NCI-H2227 (cell line): ENCODE data around the gene RGS3.
"Not testable (repeated sequence)": the region's sequence is repeated elsewhere in the genome, so short reads cannot be mapped to it uniquely, and the experiment has no call there.

Source experiments
- DNase-seq: peaks from one replicate; lab custom pipeline; 2025; ENCODE audit not compliant: unreplicated experiment; lab: John Stamatoyannopoulos, UW

Gene RGS3

DNA sequence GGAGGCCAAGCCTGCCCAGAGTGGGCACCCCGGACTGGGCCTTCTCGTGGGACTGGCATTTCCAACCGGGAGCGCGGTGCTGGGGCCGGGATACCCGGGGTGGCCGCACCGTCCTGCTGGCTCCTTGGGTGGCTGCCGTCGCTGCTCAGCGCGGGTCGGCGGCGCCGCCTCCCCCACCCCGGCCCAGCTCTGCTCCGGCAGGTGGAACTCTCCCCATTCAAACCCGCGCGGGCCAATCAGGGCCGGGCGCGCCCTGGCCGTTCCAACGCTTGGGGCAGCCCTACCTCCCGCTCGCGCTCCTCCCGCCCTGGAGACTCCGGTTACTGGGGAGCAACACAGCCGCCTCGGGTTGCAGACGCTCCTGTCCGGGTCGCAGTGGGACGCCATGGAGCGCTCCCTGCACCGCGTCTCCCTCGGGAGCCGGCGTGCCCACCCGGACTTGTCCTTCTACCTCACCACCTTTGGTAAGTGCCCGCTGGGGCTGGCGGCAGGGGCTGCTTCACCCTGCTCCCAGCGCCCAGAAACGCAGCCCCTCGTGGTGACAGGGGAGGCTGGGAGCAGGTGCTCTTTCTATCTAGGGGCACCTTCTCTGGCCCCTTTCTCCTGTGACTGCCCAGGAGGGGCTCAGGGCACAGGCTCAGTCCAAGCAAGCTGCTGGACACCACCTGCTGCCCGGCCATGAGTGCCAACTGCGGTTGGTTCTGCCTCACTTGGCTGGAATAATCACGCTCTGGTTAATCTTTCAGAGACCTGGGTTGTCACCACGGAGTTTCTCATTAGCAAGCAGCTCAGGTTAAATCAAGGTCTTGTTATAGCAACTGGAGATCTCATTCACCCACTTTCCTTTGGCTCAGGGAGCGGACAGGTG is at the start of gene RGS3:
TSS of gene RGS3 (plus strand) at position 310 of the 868 bp plus-strand sequence. CDS start at position 386, 76 bp downstream.
- DNase-seq, result peak; percentile 79

DNA sequence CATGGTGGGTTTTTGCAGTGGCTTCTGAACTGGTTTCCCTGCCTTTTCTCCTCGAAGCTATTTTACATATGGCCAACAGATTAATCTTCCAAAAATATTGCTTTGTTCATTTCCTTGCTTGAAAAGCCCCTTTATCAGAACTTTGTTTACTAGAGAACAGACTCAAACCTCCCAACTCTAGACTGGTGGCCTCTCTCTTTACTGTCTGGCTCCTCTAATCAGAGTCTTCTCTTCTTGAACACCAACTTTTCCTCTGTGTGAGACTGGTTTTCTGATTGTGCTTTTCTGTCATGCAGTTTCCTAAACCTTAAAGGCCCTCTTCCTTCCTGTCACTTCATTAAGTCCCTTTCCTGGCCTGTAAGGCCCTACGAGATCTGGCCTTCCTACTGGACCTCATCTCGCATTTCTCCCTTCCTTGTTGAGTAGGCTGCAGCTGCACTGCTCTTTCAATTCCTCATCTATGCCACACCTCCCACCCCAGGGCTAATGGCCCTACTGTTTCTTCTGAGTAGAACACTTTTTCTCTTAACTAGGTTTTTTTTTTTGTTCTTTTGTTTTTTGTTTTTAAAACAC is 47.3 kb upstream of the RGS3 start:
- DNase-seq, result no peak

DNA sequence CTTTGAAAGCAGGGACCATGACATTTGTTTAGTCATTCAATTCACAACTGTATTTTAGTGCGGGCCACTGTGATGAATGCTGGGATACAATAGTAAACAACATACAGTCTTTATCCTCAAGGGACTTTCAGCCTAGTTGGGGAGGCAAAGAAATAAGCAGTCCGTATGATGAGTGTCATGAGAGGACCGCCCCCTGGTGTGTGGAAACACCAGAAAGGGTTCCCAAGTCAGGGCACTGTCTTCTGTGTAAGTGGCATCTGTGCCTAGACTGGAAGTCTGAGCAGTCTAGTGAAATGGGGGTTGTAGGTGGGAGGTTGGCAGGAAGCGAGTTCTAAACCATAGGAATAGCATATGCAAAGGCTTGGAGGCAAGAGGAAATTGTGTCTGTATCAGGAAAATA is 46.2 kb upstream of the RGS3 start:
- DNase-seq, result no peak

DNA sequence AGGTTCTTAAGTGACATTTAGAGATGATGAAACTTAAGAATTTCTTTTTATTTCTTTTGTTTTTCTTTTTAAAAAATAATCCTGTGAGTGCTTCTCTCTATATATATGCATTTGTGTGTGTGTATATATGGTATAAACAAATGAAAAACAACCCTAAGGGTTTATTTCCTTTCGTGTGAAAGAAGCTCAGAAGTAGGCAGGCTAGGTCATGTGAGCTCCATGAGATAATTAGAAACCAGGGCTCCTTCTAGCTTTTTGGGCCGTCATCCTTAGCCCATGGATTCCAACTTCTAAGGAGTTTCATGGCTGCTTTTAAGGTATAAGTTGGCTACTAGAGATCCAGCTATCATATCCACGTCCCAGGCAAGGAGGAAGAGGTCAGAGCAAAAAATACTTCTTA is 41.8 kb upstream of the RGS3 start:
- DNase-seq, result no peak

DNA sequence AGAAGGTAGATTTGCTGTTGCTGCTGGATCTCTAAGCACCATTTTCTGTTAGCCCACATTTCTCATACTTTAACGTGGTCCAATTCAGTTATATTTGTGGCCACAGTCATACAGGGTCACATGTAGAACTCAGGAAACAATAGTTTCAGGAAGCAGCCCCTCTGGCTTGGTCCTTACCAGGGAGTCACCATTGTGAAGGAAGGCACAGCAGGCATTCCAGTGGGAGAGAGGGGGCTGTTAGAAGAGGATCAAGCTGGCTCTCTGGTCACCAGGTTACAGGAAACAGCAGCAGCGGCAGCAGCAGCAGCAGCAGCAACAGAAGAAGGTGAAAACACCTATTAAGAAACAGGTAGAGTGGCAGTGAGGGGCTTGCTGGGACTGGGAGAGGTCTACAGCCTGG is 38.5 kb upstream of the RGS3 start:
- no peak for DNase-seq

DNA sequence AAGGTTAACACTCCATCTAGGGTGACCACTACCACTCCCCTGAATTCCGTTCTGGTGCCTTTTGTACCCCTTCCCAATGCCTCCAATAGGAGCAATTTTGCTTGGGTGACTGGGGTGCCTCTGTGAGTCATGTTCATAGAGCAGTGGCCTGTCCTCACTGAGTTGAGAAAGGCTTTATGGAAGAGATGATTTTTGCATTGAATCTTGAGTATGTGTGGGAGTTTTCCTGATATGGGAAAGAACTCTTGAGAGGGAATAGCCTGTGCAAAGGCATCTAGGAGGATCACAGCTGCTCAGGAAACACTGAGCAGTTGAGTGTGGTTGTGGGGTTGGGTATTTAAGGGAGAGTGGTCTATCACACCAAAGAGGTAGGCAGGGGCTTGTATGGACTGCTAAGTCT is 36.8 kb upstream of the RGS3 start:
- no peak for DNase-seq

DNA sequence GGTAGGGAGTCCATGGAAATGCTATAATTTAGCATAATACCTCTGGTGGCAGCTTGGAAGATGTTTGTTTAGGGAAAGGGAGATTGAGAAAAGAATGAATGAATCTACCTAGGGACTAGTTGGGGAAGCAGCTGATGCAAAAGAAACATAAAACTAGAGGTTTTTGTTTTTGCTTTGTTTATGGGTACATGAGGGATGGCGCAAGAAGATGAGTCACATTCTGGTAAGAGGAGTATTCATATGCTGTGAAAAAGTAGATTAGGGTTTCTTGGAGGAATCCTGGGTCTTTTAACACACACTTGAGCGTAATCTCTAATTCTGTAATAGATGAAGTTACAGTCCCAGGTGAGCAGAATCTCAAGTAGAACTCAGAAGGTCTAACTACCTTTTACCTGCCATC is 35.9 kb upstream of the RGS3 start:
- DNase-seq, result no peak

DNA sequence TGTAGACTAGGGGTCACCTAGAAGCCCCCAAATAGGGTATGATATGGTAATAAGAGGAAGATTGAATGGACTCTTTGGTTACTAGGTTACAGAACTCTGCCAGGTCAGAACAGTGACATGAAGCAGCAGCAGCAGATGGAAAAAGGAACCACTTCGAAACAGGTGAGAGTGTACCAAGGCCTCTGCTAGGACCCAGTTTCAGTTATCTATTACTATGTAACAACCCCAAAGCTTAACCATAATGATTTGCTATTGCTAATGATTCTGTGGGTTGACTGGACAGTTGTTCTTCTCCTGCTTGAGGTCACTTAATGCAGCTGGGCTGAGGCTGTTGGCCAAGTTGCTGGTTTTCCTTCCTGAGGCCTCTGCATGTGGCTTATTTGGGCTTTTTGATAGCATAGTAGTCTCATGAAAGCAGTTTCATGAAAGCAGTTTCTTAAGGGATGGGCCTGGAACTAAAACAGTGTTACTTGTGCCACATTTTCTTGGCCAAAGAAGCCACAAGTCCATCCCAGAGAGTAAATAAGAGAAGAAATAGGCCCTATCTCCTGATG is 35.4 kb upstream of the RGS3 start:
- no peak for DNase-seq

DNA sequence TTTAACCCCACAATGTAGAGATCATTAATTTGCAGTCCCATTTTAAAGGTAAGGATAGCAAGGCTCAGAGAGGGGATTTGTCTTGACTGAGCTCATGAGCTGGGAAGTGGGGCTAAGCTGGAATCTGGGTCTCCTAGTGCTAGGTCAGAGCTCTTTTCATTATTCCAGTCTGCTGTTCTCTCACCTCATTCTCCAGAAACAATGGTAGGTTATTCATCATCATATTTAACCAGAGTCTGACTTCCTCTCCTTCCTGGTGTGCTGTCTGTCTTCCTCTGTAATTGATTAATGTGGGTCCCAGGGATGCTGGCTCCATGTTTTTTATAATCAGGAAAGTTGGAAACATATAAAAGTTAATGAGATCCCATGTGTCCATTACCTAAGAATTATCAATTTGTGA is 32.3 kb upstream of the RGS3 start:
- DNase-seq, result no peak

DNA sequence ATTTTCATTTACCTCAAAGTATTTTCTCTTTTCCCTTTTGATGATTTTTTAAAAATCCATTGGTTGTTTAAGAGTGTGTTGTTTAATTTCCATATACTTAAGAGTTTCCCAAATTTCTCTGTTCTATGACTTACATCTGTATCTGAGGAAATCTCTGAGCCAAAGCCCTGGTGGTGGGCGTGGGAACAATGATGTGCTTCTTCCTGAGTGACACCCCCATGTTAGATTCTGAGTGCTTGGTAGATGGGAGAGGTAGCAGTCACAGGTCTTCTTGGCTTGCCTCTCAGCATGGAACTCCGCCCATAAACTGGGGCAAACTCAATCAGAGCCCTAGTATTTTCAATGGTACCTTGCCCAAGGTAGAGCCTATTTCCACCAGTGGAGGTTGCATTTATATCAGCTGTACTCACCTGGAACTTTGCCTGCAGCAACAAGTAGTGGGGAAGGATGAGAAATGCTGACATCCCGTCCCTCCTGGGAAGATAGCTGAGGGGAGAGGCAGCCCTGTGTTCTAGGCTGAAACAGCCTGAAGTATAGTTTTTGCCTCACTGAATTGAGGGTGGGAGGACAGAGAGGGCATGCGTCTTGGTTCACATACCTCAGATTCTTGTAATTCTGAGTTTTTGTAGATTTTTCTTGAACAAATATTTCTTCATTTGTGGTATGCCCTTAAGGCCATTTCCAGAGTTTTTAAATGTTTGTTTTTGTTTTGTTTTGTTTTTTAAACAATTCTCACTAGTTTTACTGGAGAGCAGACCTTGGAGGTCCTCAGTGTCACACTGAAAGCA is 26.6 kb upstream of the RGS3 start:
- DNase-seq, result no peak

DNA sequence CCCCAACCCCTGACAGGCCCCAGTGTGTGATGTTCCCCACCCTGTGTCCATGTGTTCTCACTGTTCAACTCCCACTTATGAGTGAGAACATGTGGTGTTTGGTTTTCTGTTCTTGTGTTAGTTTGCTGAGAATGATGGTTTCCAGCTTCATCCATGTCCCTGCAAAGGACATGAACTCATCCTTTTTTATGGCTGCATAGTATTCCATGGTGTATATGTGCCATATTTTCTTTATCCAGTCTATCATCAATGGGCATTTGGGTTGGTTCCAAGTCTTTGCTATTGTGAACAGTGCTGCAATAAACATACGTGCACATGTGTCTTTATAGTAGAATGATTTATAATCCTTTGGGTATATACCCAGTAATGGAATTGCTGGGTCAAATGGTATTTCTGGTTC is 25.8 kb upstream of the RGS3 start:
- DNase-seq, result not testable (repeated sequence)

DNA sequence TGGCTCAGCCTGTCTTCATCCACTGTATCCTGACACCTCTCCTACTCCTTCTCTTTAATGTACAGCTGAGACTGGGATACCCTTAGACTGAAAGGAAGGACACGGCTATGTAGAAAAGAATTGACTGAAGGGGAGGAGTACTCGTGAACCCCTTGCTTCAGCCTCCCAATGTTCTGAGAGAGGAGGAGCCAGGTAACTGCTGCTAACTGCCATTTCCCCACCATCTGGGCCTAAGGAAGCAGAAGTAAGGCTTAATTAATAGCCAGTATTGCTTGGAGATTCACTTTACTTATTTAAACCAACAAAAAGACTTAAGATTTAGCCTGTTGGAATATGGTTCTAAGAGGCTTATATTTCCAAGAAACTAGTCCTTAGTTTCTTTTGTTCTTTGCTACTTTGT is 18.8 kb upstream of the RGS3 start:
- no peak for DNase-seq

DNA sequence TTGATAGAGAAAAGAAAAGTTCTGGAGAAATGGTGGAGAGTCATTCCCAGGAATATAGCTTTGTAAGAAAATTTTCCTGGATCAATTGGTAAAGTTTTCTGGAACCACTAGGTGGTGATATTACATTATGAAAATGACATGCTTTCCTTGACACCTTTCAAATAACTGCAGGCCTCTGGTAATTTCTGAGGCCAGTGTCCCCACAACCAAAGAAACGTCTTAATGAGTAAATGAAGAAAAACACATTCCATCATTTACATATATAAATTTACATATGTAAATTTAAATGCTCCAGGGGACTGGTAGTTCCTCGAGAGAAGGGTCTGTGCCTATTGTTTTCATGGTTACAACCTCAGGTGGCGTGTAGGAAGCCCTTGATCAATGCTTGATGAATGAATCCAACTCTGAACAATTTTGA is 17.2 kb upstream of the RGS3 start:
- DNase-seq, result peak; percentile 49

DNA sequence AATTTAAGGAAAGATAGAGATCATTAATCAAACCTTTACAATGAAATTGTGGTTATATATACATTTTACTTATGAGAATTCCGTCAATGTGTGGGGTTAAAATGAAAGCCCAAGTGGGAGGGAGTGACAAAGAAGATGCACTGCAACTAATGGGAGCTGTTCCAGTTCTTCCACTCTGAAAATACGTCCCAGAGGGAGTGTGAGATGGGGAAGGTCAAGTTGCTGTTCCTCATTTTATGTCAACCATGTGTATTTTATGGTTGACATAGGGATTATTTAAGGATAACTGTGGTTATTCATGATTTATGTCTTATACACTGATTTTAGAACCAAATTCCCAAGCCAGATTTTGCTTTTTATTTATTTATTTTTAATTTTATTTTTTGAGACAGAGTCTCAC is 14.2 kb upstream of the RGS3 start:
- DNase-seq, result no peak

DNA sequence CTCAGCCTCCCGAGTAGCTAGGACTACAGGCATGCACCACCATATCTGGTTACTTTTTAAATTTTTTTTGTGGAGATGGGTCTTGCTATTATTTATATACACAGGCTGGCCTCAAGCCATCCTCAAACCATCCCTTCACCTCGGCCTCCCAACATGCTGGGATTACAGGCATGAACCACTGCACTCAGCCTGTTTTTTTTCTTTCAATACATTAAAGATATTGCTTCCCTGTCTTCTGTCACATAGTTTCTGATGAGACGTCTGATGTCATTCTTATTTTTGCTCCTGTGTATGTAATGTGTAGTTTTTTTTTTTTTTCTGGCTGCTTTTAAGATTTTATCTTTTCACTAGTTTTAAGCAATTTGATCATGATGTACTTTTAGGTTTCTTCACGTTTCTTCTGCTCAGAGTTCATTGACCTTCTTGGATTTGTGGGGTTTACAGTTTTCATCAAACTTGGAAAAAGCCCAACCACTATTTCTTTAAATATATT is 11.4 kb upstream of the RGS3 start:
- DNase-seq, result no peak

DNA sequence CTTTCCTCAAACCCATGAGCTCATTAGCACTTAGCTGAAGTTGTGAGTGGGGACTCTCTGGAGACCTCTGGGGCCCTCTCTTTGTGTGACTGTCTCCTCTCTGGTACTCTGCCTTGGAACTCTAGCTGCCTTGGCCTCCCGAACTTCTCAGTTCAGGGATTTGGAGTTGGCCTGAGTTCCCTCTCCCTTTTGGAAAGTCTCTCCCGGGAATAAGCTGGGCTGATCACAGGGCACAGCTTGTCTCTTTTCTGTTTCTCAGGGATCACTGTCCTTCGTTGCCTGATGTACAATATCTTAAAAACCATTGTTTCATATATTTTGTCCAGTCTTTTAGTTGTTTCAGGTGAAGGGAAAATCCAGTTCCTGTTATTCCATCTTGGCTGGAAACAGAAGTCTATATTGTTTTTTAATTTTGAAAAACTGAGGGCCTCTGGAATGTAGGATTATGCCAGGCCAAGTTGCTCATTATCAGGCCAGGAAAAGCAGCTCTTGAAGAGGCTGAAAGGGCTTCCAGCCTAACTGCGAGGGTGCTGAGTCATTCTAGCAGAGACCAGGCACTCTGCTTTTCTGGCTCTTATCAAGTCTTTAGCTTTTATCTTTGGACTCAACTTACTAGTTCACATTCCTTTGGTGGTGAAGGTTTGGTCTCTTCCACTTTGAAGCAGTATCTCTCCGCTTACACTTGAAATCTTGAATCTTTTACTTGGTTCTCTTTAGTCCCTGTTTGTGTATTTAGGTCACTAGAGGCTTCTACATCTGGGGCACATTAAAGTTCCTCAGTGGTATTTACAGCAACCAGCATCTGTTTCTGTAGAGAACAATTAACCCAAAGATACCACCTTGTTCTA is 8.4 kb upstream of the RGS3 start:
- DNase-seq, result no peak

DNA sequence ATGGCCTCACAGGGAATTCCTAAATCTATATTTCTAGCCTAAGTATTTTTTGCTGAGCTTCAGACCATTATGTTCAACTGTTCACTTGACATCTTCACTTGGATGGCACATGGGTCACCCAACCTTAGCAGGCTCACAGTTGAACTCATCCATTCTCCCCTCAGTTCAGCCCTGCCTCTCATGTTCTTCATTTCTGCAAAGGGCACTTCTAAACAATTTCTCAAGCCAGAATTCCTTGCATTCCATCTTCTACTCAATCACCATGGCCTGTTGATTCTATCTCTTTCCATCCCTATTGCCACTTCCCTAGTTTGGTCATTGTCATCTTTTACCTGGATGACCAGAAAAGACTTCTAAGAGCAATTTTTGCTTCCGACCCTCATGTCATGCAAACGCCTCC is 7.3 kb upstream of the RGS3 start:
- no peak for DNase-seq

DNA sequence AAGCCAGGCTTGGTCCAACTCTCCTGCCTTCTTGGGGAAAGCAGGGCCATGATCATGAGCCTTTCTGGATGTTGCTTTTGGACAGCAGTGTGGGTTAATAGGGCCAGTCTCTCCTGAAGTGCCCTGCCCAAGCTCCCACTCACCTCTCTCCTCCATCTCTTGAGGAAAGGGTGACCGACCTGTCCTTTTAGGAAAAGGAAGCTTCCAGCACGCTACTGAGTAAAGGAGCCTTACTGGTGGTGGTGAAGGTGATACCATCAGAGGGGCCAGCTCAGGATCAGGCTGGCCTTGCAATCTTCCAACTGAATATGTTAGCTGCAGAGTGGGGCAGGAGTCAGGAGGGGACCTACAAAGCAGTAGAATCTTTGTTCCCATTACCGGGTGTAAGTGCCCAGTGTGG is 2.2 kb upstream of the RGS3 start:
- DNase-seq, result no peak

DNA sequence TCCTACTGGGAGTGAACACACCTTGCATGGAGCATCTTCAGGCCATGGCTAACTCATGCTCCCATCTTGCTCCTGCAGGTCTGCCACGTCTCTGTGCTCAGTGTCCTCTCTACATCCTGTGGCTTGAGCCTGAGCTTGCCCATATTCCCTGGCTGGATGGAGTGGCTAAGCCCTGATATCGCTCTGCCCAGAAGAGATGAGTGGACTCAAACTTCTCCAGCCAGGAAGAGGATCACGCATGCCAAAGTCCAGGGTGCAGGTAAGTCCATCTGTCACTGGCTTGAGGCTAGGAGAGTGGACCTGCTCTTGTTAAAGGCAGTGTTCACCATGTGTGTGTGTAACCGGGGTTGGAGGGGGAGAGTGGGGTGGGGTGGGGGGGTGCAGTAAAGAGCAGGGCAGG is 1.6 kb upstream of the RGS3 start:
- DNase-seq, result no peak

DNA sequence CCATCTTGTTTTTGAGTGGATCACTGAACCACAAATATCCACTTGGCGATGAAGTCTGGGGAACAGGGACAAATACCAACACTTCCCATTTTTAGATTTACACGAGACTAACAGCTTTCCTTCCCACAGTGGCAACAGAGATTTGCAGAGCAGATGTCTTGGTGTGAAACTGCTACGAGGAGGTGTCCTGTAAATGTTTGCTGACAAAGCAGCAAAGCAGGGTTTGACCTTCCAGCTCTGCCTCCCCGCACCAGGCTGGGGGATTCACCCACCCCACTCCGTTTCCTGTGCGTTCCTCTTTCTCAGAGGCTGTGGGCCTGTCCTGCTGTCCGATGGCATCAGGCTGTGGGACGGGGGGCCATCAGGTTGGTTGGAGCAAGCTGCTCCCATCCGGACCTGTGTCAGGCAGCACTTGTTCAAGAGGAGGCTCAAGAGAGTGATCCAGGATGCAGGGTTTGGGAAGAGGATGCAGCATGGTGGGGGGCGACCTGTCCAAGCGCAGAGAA is 693 bp upstream of the RGS3 start:
- no peak for DNase-seq
